AG04450 (cell line): ENCODE measurements around the gene ADORA1. TPM values are rescaled to one million over a fixed set of nuclear protein-coding genes. Genes with fewer than 3 reads are reported as not detected.

ENCODE experiments used
- CTCF ChIA-PET: fragments of 300-600, 350-600 bp; formaldehyde crosslinking; extraction: SDS; loops from one replicate; lab custom pipeline; 2022; ENCODE audit warnings: antibody characterized with exemption, inconsistent platforms; lab: Charles Lee
- POLR2A ChIA-PET: fragments of 350-600 bp; formaldehyde crosslinking; extraction: SDS; loops from one replicate; lab custom pipeline; 2021; ENCODE audit warnings: antibody characterized with exemption, inconsistent platforms; lab: Yijun Ruan, JAX
- DNase-seq: peaks from one replicate; pipeline ENCODE4 v3.0.0-alpha.2; 2011; ENCODE audit warnings: low read depth, low spot score
- H3K27ac ChIP-seq: one replicate; pipeline ENCODE4 v1.5.1; 2012; ENCODE audit warnings: low read depth, low read length, control low read depth
- H3K27me3 ChIP-seq: one replicate; pipeline ENCODE4 v1.6.0; 2012; ENCODE audit warnings: low read length; ENCODE audit not compliant: control insufficient read depth, insufficient read depth
- H3K4me3 ChIP-seq: 2 replicates; pipeline ENCODE4 v1.5.1; 2011; ENCODE audit warnings: mild to moderate bottlenecking, low read depth, low read length, control low read depth
- H3K9me3 ChIP-seq: 2 replicates; pipeline ENCODE4 v1.5.1; 2012; ENCODE audit warnings: low read length; ENCODE audit not compliant: control insufficient read depth, insufficient read depth
- CTCF ChIP-seq: IDR thresholded peaks from 2 replicates; pipeline ENCODE4 v1.5.1; 2011; ENCODE audit warnings: low read depth, low read length, control low read depth, inconsistent platforms
- polyA plus RNA-seq: library from polyadenylated mRNA; depleted of rRNA; stranded (reverse); fragments of >200 nt; gene quantifications from 2 replicates; pipeline ENCODE4 v1.2.3, GENCODE V29; 2011

Gene ADORA1
- polyA plus RNA-seq, 1 experiment, result 1.7 TPM

- CTCF ChIA-PET, result interaction anchor here (0.7 kb wide), 1 partner anchor 56 kb away, joined by 4 read pairs; no protein-coding TSS in a partner anchor
- POLR2A ChIA-PET, result no interaction called here
- no peak for TF ChIP-seq CTCF
Measured at GRCh38 chr1:203159844-203160243, 32.3 kb downstream of the ADORA1 start.

DNA sequence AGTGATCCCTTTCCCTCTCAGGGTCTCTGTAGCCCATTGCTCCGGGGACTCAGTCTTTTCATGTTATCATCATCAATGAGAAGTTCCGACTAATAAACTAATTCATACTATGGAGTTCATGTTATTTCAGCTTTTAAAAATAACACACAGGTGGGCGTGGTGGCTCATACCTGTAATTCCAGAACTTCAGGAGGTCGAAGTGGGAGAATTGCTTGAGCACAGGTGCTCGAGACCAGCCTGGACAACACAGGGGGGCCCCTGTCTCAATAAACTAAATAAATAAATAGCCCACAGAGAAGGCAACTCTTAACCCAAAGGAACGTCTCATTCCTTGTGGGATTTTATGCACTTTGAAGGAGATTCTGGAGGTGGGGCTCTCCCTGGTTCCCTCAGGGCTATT lies 33.6 kb downstream of the ADORA1 start:
- POLR2A ChIA-PET, result no interaction called here

More at GRCh38 chr1:203159844-203160243, 32.3 kb downstream of the ADORA1 start:
- no peak for DNase-seq
- Histone ChIP-seq H3K27me3 (peaks cover 46% of the 10 kb centered on the region), H3K4me3 (no peak overlapping the region), H3K9me3 (peaks cover 3% of the 10 kb centered on the region; the same call in 1 of the 2 replicates), H3K27ac (no peak overlapping the region)

GRCh38 chr1:203161703-203162102 lies 34.2 kb downstream of the ADORA1 start:
- Histone ChIP-seq H3K4me3 (no peak overlapping the region), H3K27ac (no peak overlapping the region), H3K27me3 (peaks cover 54% of the 10 kb centered on the region), H3K9me3 (peaks cover 3% of the 10 kb centered on the region; the same call in 1 of the 2 replicates)
- TF ChIP-seq CTCF, result no peak
- no peak for DNase-seq
- ChIA-PET POLR2A (no interaction called here), CTCF (interaction anchor here (1.1 to 2.4 kb wide), 4 partner anchors 11 to 123 kb away, joined by 3 to 16 read pairs (median 4); no protein-coding TSS in a partner anchor)

More for the DNA sequence above, 33.6 kb downstream of the ADORA1 start:
- peaks cover 54% of the 10 kb centered on the region for H3K27me3 ChIP-seq
- no peak overlapping the region for H3K4me3 ChIP-seq
- no peak for TF ChIP-seq CTCF
- no peak overlapping the region for H3K27ac ChIP-seq
- DNase-seq, result no peak
- CTCF ChIA-PET, result interaction anchor here (2.4 kb wide), 1 partner anchor 11 kb away, joined by 16 read pairs; no protein-coding TSS in a partner anchor
- peaks cover 3% of the 10 kb centered on the region; the same call in 1 of the 2 replicates for H3K9me3 ChIP-seq

DNA sequence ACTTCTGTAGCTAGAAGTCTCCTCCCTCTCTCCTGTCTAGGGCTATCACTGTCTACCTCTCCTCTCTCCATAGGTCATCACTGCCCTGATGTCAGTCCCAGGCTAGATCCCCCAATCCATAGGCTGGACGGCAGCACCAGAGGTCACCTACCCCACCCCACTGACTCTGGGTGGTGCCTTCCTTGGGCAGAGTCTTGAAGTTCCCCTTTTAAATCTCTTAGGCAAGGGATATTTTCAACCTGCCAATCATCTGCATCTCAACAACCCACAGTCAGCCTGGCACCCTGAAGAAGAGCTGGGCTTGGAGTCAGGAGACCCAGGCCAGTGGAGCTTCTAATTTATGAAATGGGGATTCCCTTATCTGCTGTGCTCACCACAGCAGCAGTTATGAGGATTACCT lies 34.9 kb downstream of the ADORA1 start:
- POLR2A ChIA-PET, result no interaction called here
- CTCF ChIA-PET, result interaction anchor here (1.1 to 2.4 kb wide), 4 partner anchors 10 to 123 kb away, joined by 3 to 16 read pairs (median 4); no protein-coding TSS in a partner anchor
- H3K9me3 ChIP-seq, result peaks cover 3% of the 10 kb centered on the region; the same call in 1 of the 2 replicates
- no peak for TF ChIP-seq CTCF
- H3K27ac ChIP-seq, result no peak overlapping the region
- no peak for DNase-seq
- peaks cover 54% of the 10 kb centered on the region for H3K27me3 ChIP-seq
- no peak overlapping the region for H3K4me3 ChIP-seq

DNA sequence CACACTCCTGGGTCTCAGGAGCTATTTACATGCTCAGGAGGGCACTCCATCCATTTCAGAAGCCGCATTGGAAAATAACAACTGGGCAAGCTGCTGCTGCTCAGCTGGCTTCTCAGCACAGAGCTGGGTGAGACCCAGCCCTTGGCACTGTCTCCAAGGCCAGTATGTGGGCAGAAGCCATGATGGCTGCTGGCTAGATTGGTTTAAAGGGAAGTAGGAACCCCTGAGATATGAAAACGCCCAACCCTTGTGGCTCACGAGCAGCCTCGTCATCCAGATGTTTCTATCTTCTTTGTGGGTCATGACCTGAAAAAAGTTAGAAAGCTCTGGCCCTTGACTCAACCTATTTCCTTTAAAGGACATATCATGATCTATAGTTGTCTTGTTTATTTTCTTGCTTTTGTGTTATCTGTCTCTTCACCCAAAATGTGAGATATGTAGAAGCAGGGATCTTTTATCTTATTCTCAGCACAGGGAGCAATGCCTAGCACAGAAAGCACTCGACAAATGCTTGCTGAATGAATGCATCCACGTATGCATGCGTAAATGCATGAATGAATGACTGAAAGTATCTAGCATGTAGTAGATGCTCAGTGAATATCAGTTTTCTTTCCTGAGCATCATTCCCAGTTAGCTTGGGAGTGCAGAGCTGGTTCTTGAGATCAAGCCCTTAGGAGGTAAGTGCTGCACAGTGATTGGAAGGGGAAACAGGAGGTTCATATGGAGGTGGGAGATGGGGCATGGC lies 36.5 kb downstream of the ADORA1 start:
- Histone ChIP-seq H3K4me3 (no peak overlapping the region), H3K27me3 (peaks cover 45% of the 10 kb centered on the region), H3K9me3 (no peaks in the 10 kb centered on the region; the same call in 1 of the 2 replicates), H3K27ac (no peak overlapping the region)
- no peak for DNase-seq
- CTCF ChIA-PET, result interaction anchor here (3.2 kb wide), 1 partner anchor 53 kb away, joined by 15 read pairs; no protein-coding TSS in a partner anchor
- POLR2A ChIA-PET, result no interaction called here
- TF ChIP-seq CTCF, result no peak
